Stomach (tissue), 9 donors: Measurements from ENCODE around the gene ODF2. TPM values are rescaled to one million over a fixed set of nuclear protein-coding genes. Genes with fewer than 3 reads are reported as not detected.
A peak's percentile ranks its signal among the peaks of the same experiment; 100 is the strongest.
"Not testable (repeated sequence)": the region's sequence is repeated elsewhere in the genome, so short reads cannot be mapped to it uniquely, and the experiment has no call there.

Experiments used
- DNase-seq, 2 donors: peaks; one replicate each; pipeline versions ENCODE4 v3.0.0 to v3.0.0-alpha.2; 2013 to 2019
- H3K27ac ChIP-seq, 5 donors: fragments of 200-600 bp in 4 of 5; sonication (generic) in 4 of 5; one replicate each; pipeline ENCODE4 v1.5.1; 2013 to 2019; ENCODE audit warnings: mild to moderate bottlenecking in 1 of 5, moderate library complexity in 1 of 5
- H3K27me3 ChIP-seq, 3 donors: fragments of 200-600 bp; sonication (generic); one replicate each; pipeline ENCODE4 v1.5.1; 2017 to 2019; ENCODE audit warnings: mixed run types in 1 of 3
- H3K36me3 ChIP-seq, 4 donors: fragments of 200-600 bp; sonication (generic); 1 replicate in 3 of 4; 2 replicates in 1 of 4; pipeline ENCODE4 v1.5.1; 2016 to 2019
- H3K4me1 ChIP-seq, 4 donors: fragments of 200-600 bp; sonication (generic); one replicate each; pipeline ENCODE4 v1.5.1; 2016 to 2019
- H3K4me3 ChIP-seq, 4 donors: fragments of 200-600 bp; sonication (generic) in 3 of 4; one replicate each; pipeline ENCODE4 v1.5.1; 2016 to 2019; ENCODE audit warnings: mild to moderate bottlenecking in 1 of 4
- H3K9me3 ChIP-seq, 4 donors: fragments of 200-600 bp; sonication (generic); one replicate each; pipeline ENCODE4 v1.5.1; 2016 to 2019
- EP300 ChIP-seq: sonication (generic); formaldehyde crosslinking; IDR thresholded peaks from one replicate; pipeline ENCODE4 v1.6.1; 2017; ENCODE audit warnings: antibody characterized with exemption
- POLR2A ChIP-seq, 4 donors: fragments of 450-650 bp; IDR thresholded peaks; one replicate each; pipeline ENCODE4 v1.6.1; 2016; ENCODE audit warnings: antibody characterized with exemption in 4 of 4, control low read depth in 2 of 4, mild to moderate bottlenecking in 1 of 4, moderate library complexity in 1 of 4
- POLR2AphosphoS5 ChIP-seq, 3 donors: sonication (generic); formaldehyde crosslinking; IDR thresholded peaks; one replicate each; pipeline ENCODE4 v1.6.1; 2016; ENCODE audit warnings: antibody characterized with exemption in 3 of 3
- WGBS, 5 donors: extraction: QIAGEN DNeasy Blood & Tissue Kit in 3 of 5; methylation state at CpG; one replicate each; pipeline versions ENCODE4 v1.1.5 to v1.1.7; 2013 to 2018; 5-methylcytosine and 5-hydroxymethylcytosine counted together
- intact Hi-C: fragments of 100-400 bp; cut with DNase I; formaldehyde crosslinking; loops from one replicate; pipeline ENCODE4 v1.15.1; 2023; ENCODE audit warnings: low total_unique reads
- polyA plus RNA-seq, 3 donors: library from polyadenylated mRNA; stranded (reverse); fragments of 200-250 nt; gene quantifications; one replicate each; pipeline ENCODE4 v1.2.3, GENCODE V29; 2013
- total RNA-seq, 5 donors: library from RNA; depleted of rRNA; stranded (reverse); fragments of >200 nt; gene quantifications; one replicate each; pipeline versions ENCODE4 v1.1.0 to v1.2.3, GENCODE V29; 2014 to 2016
- TF ChIP-seq, protein P1 (sequence below), 7 experiments: fragments of 450-650 bp in 4 of 7; fragments of 200-600 bp in 3 of 7; sonication (generic) in 3 of 7; IDR thresholded peaks; one replicate each; pipeline ENCODE4 v1.5.1; 2016 to 2019; ENCODE audit warnings: antibody characterized with exemption in 7 of 7, control low read depth in 2 of 7, mild to moderate bottlenecking in 1 of 7
- donor health status: healthy with polysubstance abuse.
- donor health status: Bipolar disorder and iron deficiency.
- donor health status: healthy.

Gene ODF2
- total and polyA plus RNA-seq, 8 donors: 7.2 to 42.4 (median 15.4) TPM

GRCh38 chr9:128503870-128504269 is 48.1 kb downstream of the ODF2 start:
- TF ChIP-seq POLR2AphosphoS5 (IDR thresholded peaks at IDR 0.05) (no peak), EP300 (no peak), POLR2A (IDR thresholded peaks at IDR 0.05) (no peak)
- TF ChIP-seq, protein P1, sequence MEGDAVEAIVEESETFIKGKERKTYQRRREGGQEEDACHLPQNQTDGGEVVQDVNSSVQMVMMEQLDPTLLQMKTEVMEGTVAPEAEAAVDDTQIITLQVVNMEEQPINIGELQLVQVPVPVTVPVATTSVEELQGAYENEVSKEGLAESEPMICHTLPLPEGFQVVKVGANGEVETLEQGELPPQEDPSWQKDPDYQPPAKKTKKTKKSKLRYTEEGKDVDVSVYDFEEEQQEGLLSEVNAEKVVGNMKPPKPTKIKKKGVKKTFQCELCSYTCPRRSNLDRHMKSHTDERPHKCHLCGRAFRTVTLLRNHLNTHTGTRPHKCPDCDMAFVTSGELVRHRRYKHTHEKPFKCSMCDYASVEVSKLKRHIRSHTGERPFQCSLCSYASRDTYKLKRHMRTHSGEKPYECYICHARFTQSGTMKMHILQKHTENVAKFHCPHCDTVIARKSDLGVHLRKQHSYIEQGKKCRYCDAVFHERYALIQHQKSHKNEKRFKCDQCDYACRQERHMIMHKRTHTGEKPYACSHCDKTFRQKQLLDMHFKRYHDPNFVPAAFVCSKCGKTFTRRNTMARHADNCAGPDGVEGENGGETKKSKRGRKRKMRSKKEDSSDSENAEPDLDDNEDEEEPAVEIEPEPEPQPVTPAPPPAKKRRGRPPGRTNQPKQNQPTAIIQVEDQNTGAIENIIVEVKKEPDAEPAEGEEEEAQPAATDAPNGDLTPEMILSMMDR (IDR thresholded peaks at IDR 0.05): no peak
- Histone ChIP-seq H3K36me3 (peaks cover 7 to 34% (median 31%) of the 10 kb centered on the region in 4 donors), H3K27ac (peak overlapping the region in 4 of 5 donors; percentile 82 to 93 (median 88)), H3K27me3 (no peaks in the 10 kb centered on the region), H3K4me1 (peaks cover 16 to 28% (median 21%) of the 10 kb centered on the region in 4 donors), H3K9me3 (no peaks in the 10 kb centered on the region), H3K4me3 (peak overlapping the region; percentile 71 to 76 (median 74))
- 10 to 17% (median 12%) methylated on average over 11 of the region's 11 CpGs for WGBS, 5 donors
- intact Hi-C loops: no loop called here
- peak in 1 of 2 donors; percentile 59 for DNase-seq

DNA sequence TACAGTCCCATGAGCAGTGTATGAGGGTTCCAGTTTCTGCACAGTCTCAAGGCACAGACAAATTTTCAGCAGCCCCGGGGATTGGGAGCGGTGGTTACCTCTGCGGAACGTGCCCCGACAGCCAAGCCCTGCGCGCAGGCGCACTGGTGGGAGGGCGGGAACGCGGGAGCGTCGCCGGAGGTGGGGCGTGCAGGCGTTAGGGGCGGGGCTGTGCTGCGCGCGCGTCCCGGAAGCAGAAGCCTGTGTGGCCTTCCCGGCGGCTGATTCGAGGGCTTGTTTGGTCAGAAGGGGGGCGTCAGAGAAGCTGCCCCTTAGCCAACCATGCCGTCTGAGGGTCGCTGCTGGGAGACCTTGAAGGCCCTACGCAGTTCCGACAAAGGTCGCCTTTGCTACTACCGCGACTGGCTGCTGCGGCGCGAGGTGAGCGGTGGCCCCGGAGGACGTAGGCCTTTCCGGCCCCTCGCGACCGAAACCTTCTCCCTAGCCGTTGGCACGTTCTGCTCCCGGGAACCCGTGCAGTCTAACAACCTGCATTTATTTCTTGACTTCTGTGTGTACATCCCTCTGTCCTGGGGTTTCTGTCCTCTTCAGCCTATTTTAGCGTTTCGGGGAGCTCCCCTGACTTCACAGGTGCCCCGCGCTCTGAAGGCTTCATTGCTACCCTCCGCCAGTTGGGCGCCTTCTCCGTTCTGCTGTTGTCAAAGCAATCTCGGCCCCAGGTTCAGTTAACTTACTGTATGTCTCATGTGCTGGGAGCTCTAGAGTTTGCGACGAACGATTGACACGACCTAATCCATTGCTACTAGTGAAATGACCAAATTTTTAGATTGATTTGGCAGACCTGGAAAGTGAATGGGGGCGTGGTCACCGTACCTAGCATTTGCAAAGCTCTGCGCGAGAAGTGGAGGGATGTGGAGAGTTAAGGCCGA is 48.9 kb downstream of the ODF2 start, which contains the start of gene GLE1:
TSS of gene GLE1 (plus strand) at position 235 of the 929 bp plus-strand sequence. CDS start at position 322, 87 bp downstream.
- Histone ChIP-seq H3K27ac (peak within 1 kb of the TSS; percentile 82 to 93 (median 88)), H3K4me1 (peaks cover 16 to 28% (median 21%) of the 10 kb centered on the region in 4 donors), H3K27me3 (no peaks in the 10 kb centered on the region), H3K9me3 (no peaks in the 10 kb centered on the region), H3K4me3 (peak within 1 kb of the TSS; percentile 71 to 76 (median 74)), H3K36me3 (peaks cover 7 to 34% (median 31%) of the 10 kb centered on the region in 4 donors)
- peak; percentile 71 to 94 (median 84) for TF ChIP-seq POLR2AphosphoS5 (IDR thresholded peaks at IDR 0.05)
- TF ChIP-seq, protein P1 (IDR thresholded peaks at IDR 0.05): peak in 1 of 7 experiments; percentile 10
- TF ChIP-seq EP300: no peak
- TF ChIP-seq POLR2A (IDR thresholded peaks at IDR 0.05): peak in 1 of 4 donors; percentile 50
- intact Hi-C loops: no loop called here
- peak; percentile 97 to 99 for DNase-seq
- 0 to 1% (median 0%) methylated on average over 25 to 64 of the region's 64 CpGs for WGBS, 5 donors

- no peaks in the 10 kb centered on the region for H3K27me3 ChIP-seq
- TF ChIP-seq EP300 (no peak), POLR2AphosphoS5 (IDR thresholded peaks at IDR 0.05) (no peak), POLR2A (IDR thresholded peaks at IDR 0.05) (no peak)
- TF ChIP-seq, protein P1 (IDR thresholded peaks at IDR 0.05): no peak
- H3K4me3 ChIP-seq: peak overlapping the region; percentile 71 to 76 (median 74)
- no peaks in the 10 kb centered on the region for H3K9me3 ChIP-seq
- peaks cover 16 to 28% (median 21%) of the 10 kb centered on the region in 4 donors for H3K4me1 ChIP-seq
- intact Hi-C loops: no loop called here
- DNase-seq: no peak
- H3K27ac ChIP-seq: peak overlapping the region in 4 of 5 donors; percentile 82 to 93 (median 88)
- WGBS, 5 donors: 24 to 29% (median 26%) methylated on average over 6 of the region's 6 CpGs
- H3K36me3 ChIP-seq: peaks cover 11 to 34% (median 31%) of the 10 kb centered on the region in 4 donors
These were observed 49.6 kb downstream of the ODF2 start for GRCh38 chr9:128505414-128505765.

DNA sequence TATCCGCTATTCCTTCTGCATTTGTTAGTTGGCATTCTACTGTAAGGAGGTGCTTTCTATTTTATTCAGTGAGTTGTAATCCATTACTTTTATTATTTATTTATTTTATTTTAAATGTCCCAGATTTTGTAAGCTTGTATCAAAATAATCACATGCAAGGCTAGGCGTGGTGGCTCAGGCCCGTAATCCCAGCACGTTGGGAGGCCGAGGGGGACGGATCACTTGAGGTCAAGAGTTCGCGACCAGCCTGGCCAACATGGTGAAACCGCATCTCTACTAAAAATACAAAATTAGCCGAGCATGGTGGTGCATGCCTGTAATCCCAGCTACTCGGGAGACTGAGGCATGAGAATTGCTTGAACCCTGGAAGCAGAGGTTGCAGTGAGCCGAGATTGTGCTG is 50.1 kb downstream of the ODF2 start:
- H3K9me3 ChIP-seq, H3K27ac ChIP-seq, intact Hi-C loops, DNase-seq, H3K27me3 ChIP-seq: not testable (repeated sequence)
- Histone ChIP-seq H3K4me1 (peaks cover 16 to 28% (median 21%) of the 10 kb centered on the region in 4 donors), H3K36me3 (peaks cover 13 to 34% (median 31%) of the 10 kb centered on the region in 4 donors), H3K4me3 (peak overlapping the region in 2 of 4 donors; percentile 71 to 75)
- WGBS, 5 donors: 81 to 88% (median 84%) methylated on average over 12 of the region's 12 CpGs
